Transverse colon (tissue), 4 donors: Measurements from ENCODE around the gene GABRP. TPM values are rescaled to one million over a fixed set of nuclear protein-coding genes. Genes with fewer than 3 reads are reported as not detected.

Experiments used
- DNase-seq: peaks from one replicate; pipeline ENCODE4 v3.0.0-alpha.2; 2019
- H3K27ac ChIP-seq, 4 donors: fragments of 200-600 bp; sonication (generic); 2 replicates each; pipeline ENCODE4 v1.5.1; 2016 to 2018; ENCODE audit warnings: inconsistent platforms in 4 of 4
- H3K27me3 ChIP-seq: fragments of 200-600 bp; sonication (generic); 2 replicates; pipeline ENCODE4 v1.5.1; 2017; ENCODE audit warnings: inconsistent platforms
- H3K36me3 ChIP-seq, 4 donors: fragments of 200-600 bp; sonication (generic); 2 replicates each; pipeline ENCODE4 v1.5.1; 2017 to 2019; ENCODE audit warnings: inconsistent platforms in 4 of 4
- H3K4me1 ChIP-seq, 4 donors: fragments of 200-600 bp; sonication (generic); 2 replicates each; pipeline ENCODE4 v1.5.1; 2017 to 2020; ENCODE audit warnings: inconsistent platforms in 4 of 4
- H3K4me3 ChIP-seq, 4 donors: fragments of 200-600 bp; sonication (generic); 1 replicate in 1 of 4; 2 replicates in 3 of 4; pipeline versions ENCODE4 v1.5.1 to v1.6.1; 2017 to 2019; ENCODE audit warnings: inconsistent platforms in 4 of 4
- H3K9me3 ChIP-seq, 2 donors: fragments of 200-600 bp; sonication (generic); 2 replicates each; pipeline ENCODE4 v1.5.1; 2017 to 2019; ENCODE audit warnings: inconsistent platforms in 2 of 2
- CTCF ChIP-seq, 5 experiments: fragments of 200-600 bp in 3 of 5; fragments of 450-650 bp in 2 of 5; sonication (generic) in 3 of 5; IDR thresholded peaks; 1 replicate in 2 of 5; 2 replicates in 3 of 5; pipeline ENCODE4 v1.5.1; 2016 to 2017; ENCODE audit warnings: antibody characterized with exemption in 5 of 5, inconsistent platforms in 3 of 5, mild to moderate bottlenecking in 2 of 5, moderate library complexity in 1 of 5
- EP300 ChIP-seq: sonication (generic); formaldehyde crosslinking; IDR thresholded peaks from one replicate; pipeline ENCODE4 v1.6.1; 2017; ENCODE audit warnings: antibody characterized with exemption, low read depth
- POLR2A ChIP-seq: fragments of 450-650 bp; IDR thresholded peaks from one replicate; pipeline ENCODE4 v1.6.1; 2016; ENCODE audit warnings: antibody characterized with exemption, mild to moderate bottlenecking, moderate library complexity
- POLR2AphosphoS5 ChIP-seq, 3 donors: sonication (generic); formaldehyde crosslinking; IDR thresholded peaks; one replicate each; pipeline ENCODE4 v1.6.1; 2016; ENCODE audit warnings: antibody characterized with exemption in 3 of 3
- WGBS, 2 donors: methylation state at CpG; one replicate each; pipeline ENCODE4 v1.1.5; 2018; ENCODE audit warnings: low coverage in 1 of 2; 5-methylcytosine and 5-hydroxymethylcytosine counted together
- in situ Hi-C, 4 donors: fragments of 200-750 bp; cut with MboI; loops; one replicate each; pipeline versions ENCODE4 v1.15.0 to v1.15.1; 2017; ENCODE audit warnings: low sequenced_read_pairs in 3 of 4, low pct_ligation_motif_present in 1 of 4, low pct_unique_long_range_greater_than_20kb in 1 of 4
- intact Hi-C: fragments of 100-400 bp; cut with DNase I; formaldehyde crosslinking; loops from one replicate; pipeline ENCODE4 v1.15.1; 2023; ENCODE audit warnings: low total_unique reads
- total RNA-seq, 4 donors: library from RNA; depleted of rRNA; stranded (reverse); fragments of >200 nt; gene quantifications; one replicate each; pipeline ENCODE4 v1.1.0, GENCODE V29; 2016

The GABRP gene
- total RNA-seq, 4 donors from 2014 or later: 0.32 TPM; not detected in 3

- DNase-seq: no peak
- Histone ChIP-seq H3K27ac (no peak overlapping the region), H3K4me3 (no peak overlapping the region), H3K27me3 (peaks cover 5% of the 10 kb centered on the region), H3K36me3 (no peaks in the 10 kb centered on the region), H3K4me1 (peaks cover 0 to 8% (median 6%) of the 10 kb centered on the region in 4 donors), H3K9me3 (peaks cover 10 to 12% of the 10 kb centered on the region in 2 donors)
- TF ChIP-seq CTCF (IDR thresholded peaks at IDR 0.05) (no peak), POLR2AphosphoS5 (IDR thresholded peaks at IDR 0.05) (no peak), POLR2A (no peak), EP300 (no peak)
- in situ Hi-C loops (no loop called here), intact Hi-C loops (no loop called here)
Measured at GRCh38 chr5:170860415-170860814, 76.9 kb downstream of the GABRP start.

GRCh38 chr5:170860818-170861666 is 77.5 kb downstream of the GABRP start:
- in situ Hi-C loops (no loop called here), intact Hi-C loops (no loop called here)
- WGBS, 2 donors: 76 to 88% methylated on average over 3 to 5 of the region's 5 CpGs
- Histone ChIP-seq H3K27me3 (peaks cover 5% of the 10 kb centered on the region), H3K4me1 (peaks cover 0 to 8% (median 6%) of the 10 kb centered on the region in 4 donors), H3K9me3 (peaks cover 10 to 12% of the 10 kb centered on the region in 2 donors), H3K27ac (peak overlapping the region in 1 of 4 donors; percentile 52), H3K4me3 (peak overlapping the region in 1 of 4 donors; percentile 83), H3K36me3 (no peaks in the 10 kb centered on the region)
- DNase-seq: no peak
- TF ChIP-seq POLR2AphosphoS5 (IDR thresholded peaks at IDR 0.05) (no peak), POLR2A (no peak), CTCF (IDR thresholded peaks at IDR 0.05) (no peak), EP300 (no peak)

- peak; percentile 55 for DNase-seq
- Histone ChIP-seq H3K36me3 (no peaks in the 10 kb centered on the region), H3K9me3 (peaks cover 10 to 12% of the 10 kb centered on the region in 2 donors), H3K4me3 (peak overlapping the region in 3 of 4 donors; percentile 62 to 83 (median 68)), H3K4me1 (peaks cover 0 to 8% (median 6%) of the 10 kb centered on the region in 4 donors), H3K27me3 (peaks cover 5% of the 10 kb centered on the region), H3K27ac (peak overlapping the region in 3 of 4 donors; percentile 52 to 63 (median 54))
- WGBS, 2 donors: 16% methylated on average over 17 of the region's 26 CpGs; no CpG with 5 or more reads in 1 of the 2 donors
- in situ Hi-C loops: no loop called here
- TF ChIP-seq EP300 (no peak), CTCF (IDR thresholded peaks at IDR 0.05) (no peak), POLR2A (no peak), POLR2AphosphoS5 (IDR thresholded peaks at IDR 0.05) (no peak)
- intact Hi-C loops: no loop called here
Measured at GRCh38 chr5:170861667-170861916, 78.1 kb downstream of the GABRP start.

GRCh38 chr5:170861917-170862766 is 78.6 kb downstream of the GABRP start, which contains the start of gene RANBP17:
RANBP17 (plus strand) TSS chr5:170862018.
- no peak for TF ChIP-seq POLR2A
- TF ChIP-seq EP300: no peak
- no peak for TF ChIP-seq CTCF (IDR thresholded peaks at IDR 0.05)
- no peak for TF ChIP-seq POLR2AphosphoS5 (IDR thresholded peaks at IDR 0.05)
- intact Hi-C loops: no loop called here
- H3K36me3 ChIP-seq: no peaks in the 10 kb centered on the region
- peaks cover 10 to 12% of the 10 kb centered on the region in 2 donors for H3K9me3 ChIP-seq
- in situ Hi-C loops: no loop called here
- H3K27ac ChIP-seq: peak within 1 kb of the TSS; percentile 52 to 63 (median 54)
- H3K27me3 ChIP-seq: peaks cover 5% of the 10 kb centered on the region
- H3K4me3 ChIP-seq: peak within 1 kb of the TSS; percentile 62 to 83 (median 71)
- 11% methylated on average over 57 of the region's 102 CpGs; no CpG with 5 or more reads in 1 of the 2 donors for WGBS, 2 donors
- DNase-seq: peak; percentile 25
- peaks cover 0 to 8% (median 6%) of the 10 kb centered on the region in 4 donors for H3K4me1 ChIP-seq
